VCaP (cell line): ENCODE results near the gene ZNF439.
"Not testable (repeated sequence)": the region's sequence is repeated elsewhere in the genome, so short reads cannot be mapped to it uniquely, and the experiment has no call there.

Experiments
- H3K27ac ChIP-seq: fragments of 450-650 bp; 2 replicates; pipeline ENCODE4 v1.5.1; 2017
- TF ChIP-seq, protein P1 (sequence below): fragments of 450-650 bp; conservative IDR thresholded peaks from 2 replicates; pipeline ENCODE4 v1.5.1; 2017; ENCODE audit warnings: mild to moderate bottlenecking, moderate library complexity

ZNF439 gene

DNA sequence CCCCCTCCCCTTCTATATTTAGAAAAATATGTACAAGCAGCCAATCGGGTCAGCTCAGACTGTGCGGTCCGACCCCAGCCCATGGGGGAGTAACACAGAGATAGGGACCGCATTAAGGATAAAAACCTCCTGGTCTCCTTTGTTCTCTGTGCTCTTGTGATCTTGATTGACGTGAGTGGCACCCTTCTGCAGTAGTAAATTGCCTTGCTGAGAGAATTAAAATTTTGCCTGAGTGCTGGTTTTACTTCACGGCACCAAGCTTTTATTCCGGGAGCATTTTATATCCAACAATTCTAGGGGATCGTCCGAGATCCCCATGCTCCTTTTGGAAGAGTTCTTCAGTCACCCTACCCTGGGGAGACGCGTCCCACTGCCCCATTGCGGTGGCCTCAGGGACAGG is 32.1 kb downstream of the ZNF439 start:
- TF ChIP-seq, protein P1, sequence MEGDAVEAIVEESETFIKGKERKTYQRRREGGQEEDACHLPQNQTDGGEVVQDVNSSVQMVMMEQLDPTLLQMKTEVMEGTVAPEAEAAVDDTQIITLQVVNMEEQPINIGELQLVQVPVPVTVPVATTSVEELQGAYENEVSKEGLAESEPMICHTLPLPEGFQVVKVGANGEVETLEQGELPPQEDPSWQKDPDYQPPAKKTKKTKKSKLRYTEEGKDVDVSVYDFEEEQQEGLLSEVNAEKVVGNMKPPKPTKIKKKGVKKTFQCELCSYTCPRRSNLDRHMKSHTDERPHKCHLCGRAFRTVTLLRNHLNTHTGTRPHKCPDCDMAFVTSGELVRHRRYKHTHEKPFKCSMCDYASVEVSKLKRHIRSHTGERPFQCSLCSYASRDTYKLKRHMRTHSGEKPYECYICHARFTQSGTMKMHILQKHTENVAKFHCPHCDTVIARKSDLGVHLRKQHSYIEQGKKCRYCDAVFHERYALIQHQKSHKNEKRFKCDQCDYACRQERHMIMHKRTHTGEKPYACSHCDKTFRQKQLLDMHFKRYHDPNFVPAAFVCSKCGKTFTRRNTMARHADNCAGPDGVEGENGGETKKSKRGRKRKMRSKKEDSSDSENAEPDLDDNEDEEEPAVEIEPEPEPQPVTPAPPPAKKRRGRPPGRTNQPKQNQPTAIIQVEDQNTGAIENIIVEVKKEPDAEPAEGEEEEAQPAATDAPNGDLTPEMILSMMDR = no peak
- no peak overlapping the region for H3K27ac ChIP-seq

DNA sequence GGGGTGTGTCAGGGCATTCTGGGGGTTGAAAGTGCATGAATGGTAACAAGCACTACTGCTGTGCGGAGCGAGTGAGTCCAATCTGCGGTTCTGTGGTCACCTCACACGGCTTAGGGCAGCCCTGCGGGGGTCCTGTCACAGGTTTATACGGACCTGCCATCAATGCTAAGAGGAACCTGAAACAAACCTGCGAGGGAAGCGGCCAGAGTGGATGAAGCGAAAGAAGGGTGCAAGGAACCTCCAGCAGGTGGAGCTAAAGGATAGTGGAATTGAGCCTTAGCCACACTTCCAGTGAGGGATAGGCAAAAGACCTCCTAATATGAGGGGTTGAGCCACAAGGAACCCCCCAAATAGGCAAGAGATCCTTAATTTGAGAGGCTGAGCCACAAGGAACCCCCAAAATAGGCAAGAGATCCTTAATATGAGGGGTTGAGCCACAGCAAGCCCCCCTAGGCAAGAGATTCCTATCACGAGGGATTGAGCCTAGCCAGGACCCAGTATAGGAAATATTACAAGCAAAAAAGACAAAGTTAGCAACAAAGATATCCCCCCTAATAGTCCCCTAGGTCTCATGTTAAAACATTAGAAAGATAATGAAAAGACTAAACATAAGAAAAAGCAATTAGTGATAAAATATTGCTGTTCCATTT is 32.8 kb downstream of the ZNF439 start:
- TF ChIP-seq, protein P1 = peak; percentile 79

DNA sequence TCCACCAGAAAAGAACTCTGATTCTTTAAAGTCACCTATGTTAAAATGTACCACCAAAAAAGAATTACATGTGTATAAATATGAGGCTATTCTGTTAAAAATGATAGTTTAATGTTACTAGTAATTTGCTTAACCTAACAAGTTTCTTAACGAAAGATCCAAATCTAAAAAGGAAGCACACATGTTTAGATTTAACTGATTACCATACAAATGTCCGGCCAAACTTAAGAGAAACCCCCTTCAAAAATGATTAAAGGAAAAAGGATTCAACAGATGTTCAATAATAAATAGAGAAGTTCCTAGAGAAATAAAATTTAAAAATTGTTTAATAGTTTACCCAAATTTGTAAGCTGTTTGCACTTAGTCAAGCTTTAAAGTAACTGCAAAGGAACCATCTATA is 34.1 kb downstream of the ZNF439 start:
- TF ChIP-seq, protein P1 = no peak
- H3K27ac ChIP-seq = no peak overlapping the region

More for the DNA sequence above, 32.8 kb downstream of the ZNF439 start:
- no peak overlapping the region for H3K27ac ChIP-seq

DNA sequence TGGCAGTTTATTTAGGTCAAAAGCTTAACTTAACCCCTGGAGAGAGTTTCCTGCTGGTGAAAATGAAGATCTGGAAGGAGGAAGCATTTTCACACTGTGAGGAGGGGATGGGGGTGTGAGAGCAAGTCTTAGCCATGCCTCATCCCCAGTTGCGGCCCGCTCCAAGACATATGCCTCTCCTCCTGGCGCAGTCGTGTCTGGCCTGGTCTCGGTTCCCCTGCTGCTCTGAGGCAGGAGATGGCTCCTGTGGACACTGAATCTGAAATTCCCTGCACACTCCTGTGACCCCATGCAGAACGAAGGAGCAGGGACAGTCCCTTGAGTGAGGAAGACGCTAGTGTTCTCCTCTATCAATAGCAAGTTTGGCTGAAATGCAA is 38.7 kb downstream of the ZNF439 start:
- peak overlapping the region; percentile 85 for H3K27ac ChIP-seq
- TF ChIP-seq, protein P1 = no peak

DNA sequence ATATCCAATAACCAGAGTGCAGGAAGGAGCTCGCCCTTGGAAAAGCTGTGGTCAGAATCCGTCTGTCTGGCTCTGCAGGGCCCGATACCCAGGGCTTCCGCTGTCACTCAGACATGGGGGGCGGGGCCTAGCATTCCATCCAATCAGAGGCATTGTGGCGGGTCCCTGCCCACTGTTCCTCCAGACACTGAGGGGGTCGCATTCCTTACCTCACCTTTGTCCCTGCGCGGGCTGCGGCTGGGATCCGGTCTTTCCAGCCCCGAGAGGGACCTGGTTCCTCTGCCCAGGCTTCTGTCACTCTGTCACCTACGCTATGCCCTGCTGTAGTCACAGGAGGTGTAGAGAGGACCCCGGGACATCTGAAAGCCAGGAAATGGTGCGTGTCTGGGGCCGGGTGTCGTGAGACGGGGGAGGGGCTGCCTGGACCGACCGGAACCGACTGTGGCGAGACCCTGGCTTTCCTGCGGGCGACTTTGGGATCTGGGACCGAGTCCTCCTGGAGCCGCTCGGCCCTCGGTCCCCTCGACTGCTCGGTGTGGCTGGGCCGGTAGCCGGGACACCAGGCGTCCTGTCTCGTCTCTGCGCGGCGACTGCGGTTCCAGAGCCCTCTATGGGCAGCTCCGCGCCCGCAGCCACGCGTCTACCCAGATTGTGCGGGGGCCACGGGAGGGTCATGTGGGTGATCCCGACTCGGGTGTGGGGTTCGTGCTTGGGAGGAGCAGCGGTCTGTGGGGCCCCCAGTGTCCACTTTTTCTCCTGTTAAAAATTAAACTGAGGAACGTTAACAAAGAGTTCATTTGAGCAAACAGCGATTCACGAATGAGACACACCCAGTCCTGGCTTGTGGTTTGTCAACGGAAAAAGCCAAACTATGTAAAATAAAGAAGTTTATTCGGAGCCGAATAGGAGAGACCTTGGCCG is 39.3 kb downstream of the ZNF439 start, which contains the start of gene ZNF69:
ZNF69 (plus strand) TSS at position 172 of the 921 bp plus-strand sequence; CDS start at position 314, 142 bp downstream.
- peak within 1 kb of the TSS; percentile 85 for H3K27ac ChIP-seq
- TF ChIP-seq, protein P1 = peak; percentile 56

DNA sequence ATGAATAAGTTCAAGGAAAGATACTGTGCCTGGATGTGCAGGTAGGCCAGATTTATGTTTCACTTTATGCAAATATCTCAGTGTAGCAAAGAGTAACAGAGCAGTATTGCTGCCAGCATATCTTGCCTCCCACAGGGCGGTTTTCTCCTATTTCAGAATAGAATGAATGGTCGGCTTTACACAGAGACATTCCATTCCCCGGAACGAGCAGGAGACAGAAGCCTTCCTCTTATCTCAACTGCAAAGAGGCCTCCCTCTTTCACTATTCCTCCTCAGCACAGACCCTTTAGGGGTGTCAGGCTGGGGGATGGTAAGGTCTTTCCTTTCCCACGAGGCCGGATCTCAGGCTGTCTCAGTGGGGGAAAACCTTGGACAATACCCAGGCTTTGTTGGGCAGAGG is 41.4 kb downstream of the ZNF439 start:
- H3K27ac ChIP-seq = not testable (repeated sequence)

DNA sequence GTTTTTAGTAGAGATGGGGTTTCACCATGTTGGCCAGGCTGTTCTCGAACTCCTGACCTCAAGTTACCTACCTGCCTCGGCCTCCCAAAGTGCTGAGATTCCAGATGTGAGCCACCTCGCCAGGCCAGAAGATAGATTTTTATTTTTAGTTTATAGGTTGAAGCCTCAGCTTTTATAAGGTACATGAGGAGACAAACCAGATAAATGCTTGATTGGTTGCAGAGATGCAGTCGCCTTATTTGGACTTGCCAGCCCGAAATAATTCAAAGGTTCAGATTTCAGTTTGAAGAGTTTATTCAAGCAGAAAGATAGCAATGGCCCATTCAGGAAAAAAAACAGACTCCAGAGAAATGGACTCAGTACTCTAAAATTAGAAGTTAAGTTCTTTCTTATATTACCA is 42.1 kb downstream of the ZNF439 start:
- TF ChIP-seq, protein P1 = no peak
- H3K27ac ChIP-seq = no peak overlapping the region
